GM18499 (cell line): Measurements from ENCODE around the gene SMARCD3.

Source experiments
- ATAC-seq: cut with Tn5 transposase; IDR thresholded peaks from one replicate; pipeline ENCODE4 v1.9.1; 2021; ENCODE audit warnings: moderate number of reproducible peaks; ENCODE audit not compliant: insufficient read depth, unreplicated experiment

The SMARCD3 gene

GRCh38 chr7:151215396-151215795 lies 33.1 kb downstream of the SMARCD3 start:
- ATAC-seq = no peak

DNA sequence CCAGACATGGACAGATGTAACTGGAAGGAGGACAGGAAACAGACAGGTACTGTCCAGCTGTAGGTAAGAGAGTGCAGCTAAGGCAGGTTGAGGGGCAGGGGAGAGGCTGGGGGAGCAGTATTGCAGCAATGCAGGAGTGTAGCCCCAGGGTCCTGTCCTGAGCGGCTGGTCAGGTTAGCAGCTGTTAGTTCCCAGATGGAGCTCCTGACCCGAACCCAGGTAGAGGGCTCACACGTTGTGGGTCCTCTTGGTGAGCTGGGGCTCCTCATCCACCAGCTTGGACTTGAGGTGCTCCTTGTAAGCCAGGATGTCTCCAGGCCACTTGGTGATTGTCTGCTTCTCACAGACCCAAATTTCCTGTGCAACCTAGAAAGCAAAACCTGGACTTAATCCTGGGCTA lies 34.7 kb downstream of the SMARCD3 start:
- no peak for ATAC-seq

GRCh38 chr7:151212626-151213025 lies 35.9 kb downstream of the SMARCD3 start:
- ATAC-seq = no peak

- no peak for ATAC-seq
Observed at GRCh38 chr7:151211155-151211772, 37.2 kb downstream of the SMARCD3 start.

- no peak for ATAC-seq
Observed at GRCh38 chr7:151210087-151210854, 38.2 kb downstream of the SMARCD3 start, which contains the start of gene H2BK1. Gene H2BK1 (minus strand): TSS chr7:151210488. CDS start chr7:151210318, 170 bp downstream.

DNA sequence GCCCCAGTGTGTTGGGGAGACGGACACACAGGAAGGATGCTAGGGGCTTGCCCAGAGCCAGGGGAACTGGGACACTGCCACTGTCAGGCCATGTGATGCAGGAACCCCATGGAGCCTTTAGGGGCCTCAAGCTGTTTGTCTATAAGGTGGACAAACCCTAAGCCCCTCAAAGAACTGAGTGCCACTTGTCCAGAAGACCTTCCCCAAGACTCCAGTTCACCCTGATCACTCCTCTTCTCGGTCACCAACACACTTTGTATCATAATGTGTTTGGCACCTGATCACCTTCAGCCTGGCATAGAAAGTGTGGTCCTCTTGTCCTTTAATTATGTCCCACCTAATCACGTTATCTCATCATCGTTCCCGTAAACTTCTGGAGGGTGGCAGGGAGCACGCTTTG lies 38.9 kb downstream of the SMARCD3 start:
- no peak for ATAC-seq

DNA sequence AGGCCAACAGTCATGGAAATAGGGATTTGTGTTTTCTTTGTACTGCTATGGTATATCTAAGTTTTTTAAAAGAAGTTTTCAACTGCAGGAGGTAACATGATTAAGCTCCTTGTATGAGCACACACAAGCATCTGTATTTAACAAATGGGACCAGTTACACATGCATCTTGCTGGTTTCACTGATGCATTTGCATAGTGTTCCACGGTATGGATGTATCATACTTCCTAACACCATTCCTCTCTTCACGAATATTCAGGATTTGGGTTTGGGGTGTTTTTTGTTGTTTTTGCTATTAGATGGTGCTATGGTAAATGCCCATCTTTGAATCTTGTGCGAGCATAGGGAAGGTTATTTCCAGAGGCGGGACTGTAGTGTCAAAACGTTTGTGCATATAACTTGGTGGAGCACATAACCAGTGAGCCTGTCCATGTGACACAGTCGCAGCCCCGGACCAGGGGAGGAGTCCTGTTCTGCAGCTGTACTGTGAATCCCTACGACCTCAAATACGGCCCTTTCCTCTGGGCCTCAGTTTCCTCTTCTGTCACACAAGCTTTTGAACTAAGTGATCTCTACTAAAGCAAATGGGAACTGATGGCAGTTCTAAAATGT lies 40.1 kb downstream of the SMARCD3 start:
- ATAC-seq = no peak

- ATAC-seq = no peak
Observed at GRCh38 chr7:151207804-151208203, 40.7 kb downstream of the SMARCD3 start.

DNA sequence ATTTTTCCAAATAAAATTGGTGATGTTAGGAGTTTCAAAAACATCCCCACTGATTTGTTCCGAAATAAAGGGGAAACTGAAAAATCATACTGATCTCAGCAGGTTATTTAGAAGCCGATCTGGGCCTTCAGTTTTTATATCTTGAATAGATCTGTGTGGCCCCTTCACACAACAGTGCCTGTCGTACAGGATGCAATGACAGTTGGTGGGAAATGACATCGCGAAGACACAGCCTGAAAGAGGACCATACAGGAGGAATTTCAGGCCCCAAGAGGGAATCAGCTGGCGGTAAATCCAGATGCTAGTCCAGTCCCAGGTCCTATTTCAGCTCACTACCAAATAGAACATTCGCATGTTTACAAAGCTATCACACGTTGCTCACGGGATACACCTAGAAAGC lies 41.2 kb downstream of the SMARCD3 start:
- no peak for ATAC-seq

- no peak for ATAC-seq
Observed at GRCh38 chr7:151206914-151207313, 41.6 kb downstream of the SMARCD3 start.

- ATAC-seq = no peak
Observed at GRCh38 chr7:151205730-151206129, 42.8 kb downstream of the SMARCD3 start.

- no peak for ATAC-seq
Observed at GRCh38 chr7:151204383-151205032, 44.0 kb downstream of the SMARCD3 start.

DNA sequence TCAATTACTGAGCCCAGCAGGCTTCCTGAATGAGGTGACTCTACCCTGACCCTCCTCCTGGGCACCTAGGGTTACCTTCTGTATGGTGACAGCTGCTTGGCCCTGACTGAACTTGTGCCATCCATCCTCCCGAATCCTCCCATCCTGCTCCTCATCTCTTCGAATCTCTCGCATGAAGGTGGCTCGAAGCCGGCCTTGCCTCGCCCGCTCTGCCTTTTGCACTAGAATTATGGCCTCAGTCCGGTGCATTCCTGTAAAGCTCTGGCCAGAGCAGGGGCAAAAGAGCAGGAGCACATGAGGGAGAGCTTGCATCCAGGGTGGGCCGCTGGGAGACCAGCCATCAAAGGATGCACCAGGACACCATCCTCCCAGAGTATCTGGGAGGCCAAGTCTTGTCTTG lies 45.7 kb downstream of the SMARCD3 start:
- ATAC-seq = no peak

GRCh38 chr7:151201751-151202150 lies 46.7 kb downstream of the SMARCD3 start:
- no peak for ATAC-seq

DNA sequence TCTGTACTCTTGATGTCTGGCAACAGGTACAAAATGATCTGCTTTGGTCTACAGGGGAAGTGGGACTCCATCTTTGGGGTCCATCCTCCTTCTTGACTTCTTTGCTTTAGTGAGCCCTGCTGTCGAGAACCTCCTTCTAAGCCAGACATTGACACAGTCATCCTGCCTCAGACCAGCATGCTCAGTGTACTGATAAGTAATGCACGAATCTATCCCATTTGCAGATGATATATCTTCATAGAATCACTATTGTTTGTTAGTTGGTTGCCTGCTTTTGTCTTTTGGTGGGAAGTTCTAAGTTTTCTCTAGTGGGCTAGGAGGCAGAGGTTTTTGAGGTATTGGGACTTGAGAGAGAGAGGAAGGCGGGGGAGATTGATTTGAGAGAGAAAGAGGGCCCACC lies 47.1 kb downstream of the SMARCD3 start:
- no peak for ATAC-seq

GRCh38 chr7:151198945-151199848 lies 49.3 kb downstream of the SMARCD3 start:
- ATAC-seq = no peak

- no peak for ATAC-seq
Observed at GRCh38 chr7:151197932-151198331, 50.6 kb downstream of the SMARCD3 start.

DNA sequence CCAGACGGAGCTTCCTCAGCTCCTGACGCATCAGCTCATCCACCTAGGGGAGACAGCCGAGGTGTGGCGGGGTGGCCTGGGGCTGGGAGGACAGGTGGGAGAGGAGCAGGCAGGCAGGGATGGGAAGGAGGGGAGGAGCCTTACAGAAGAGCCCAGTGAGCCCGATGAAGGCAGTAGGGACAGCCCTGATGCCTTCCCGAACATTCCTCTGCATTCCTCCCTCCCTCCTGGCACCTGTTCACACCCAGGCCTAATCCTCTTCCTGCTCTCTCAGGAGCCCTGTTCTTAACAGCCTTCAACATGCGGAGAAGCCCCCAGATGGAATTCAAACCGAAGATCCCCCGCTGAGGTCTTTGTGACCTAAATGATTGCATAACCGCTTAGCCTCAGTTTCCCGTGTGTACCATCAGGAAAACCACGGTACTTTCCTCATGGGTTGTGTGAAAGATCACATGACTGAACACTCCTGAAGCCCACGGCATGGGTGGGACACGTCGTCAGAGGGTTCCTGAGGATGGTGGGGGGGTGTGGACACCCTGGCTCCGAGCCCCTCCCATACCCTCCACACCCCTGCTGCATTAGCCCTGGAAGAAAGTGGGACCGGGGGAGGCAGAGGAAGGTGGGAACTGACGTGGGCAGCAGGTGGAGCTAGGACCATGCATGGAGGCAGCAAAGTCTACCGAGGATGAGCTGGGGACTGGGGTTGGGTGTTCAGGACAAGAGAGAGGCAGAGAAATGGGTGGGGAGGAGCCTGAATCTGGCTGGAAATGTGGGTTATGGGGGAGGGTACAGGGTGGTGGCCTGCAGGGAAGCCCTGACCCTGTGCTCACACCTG lies 52.7 kb downstream of the SMARCD3 start:
- no peak for ATAC-seq

GRCh38 chr7:151194188-151194587 lies 54.3 kb downstream of the SMARCD3 start:
- no peak for ATAC-seq
